NCI-H82 treated with DMSO at 0.1 percent for 48 hours (cell line): ENCODE data around the gene C2orf80.
"Not testable (repeated sequence)": the region's sequence is repeated elsewhere in the genome, so short reads cannot be mapped to it uniquely, and the experiment has no call there.

Experiments used
- DNase-seq: peaks from one replicate; lab custom pipeline; 2025; ENCODE audit not compliant: unreplicated experiment; lab: John Stamatoyannopoulos, UW

C2orf80 gene

GRCh38 chr2:208179028-208179609 lies 10.7 kb downstream of the C2orf80 start:
- DNase-seq = no peak

GRCh38 chr2:208175840-208176153 lies 14.0 kb downstream of the C2orf80 start:
- no peak for DNase-seq

- DNase-seq = peak; percentile 97
Measured at GRCh38 chr2:208175069-208175839, 14.6 kb downstream of the C2orf80 start.

- no peak for DNase-seq
Measured at GRCh38 chr2:208174144-208174543, 15.7 kb downstream of the C2orf80 start.

GRCh38 chr2:208172125-208172524 lies 17.7 kb downstream of the C2orf80 start:
- no peak for DNase-seq

- DNase-seq = no peak
Measured at GRCh38 chr2:208164951-208165755, 24.7 kb downstream of the C2orf80 start.

GRCh38 chr2:208163489-208163888 lies 26.3 kb downstream of the C2orf80 start, which contains the start of gene CRYGA:
Gene CRYGA (minus strand): TSS chr2:208163589. CDS start chr2:208163556, 33 bp downstream.
- no peak for DNase-seq

- no peak for DNase-seq
Measured at GRCh38 chr2:208156439-208156838, 33.4 kb downstream of the C2orf80 start.

- DNase-seq = no peak
Measured at GRCh38 chr2:208153156-208153555, 36.7 kb downstream of the C2orf80 start.

- DNase-seq = no peak
Measured at GRCh38 chr2:208150956-208151355, 38.9 kb downstream of the C2orf80 start.

- no peak for DNase-seq
Measured at GRCh38 chr2:208150094-208150493, 39.7 kb downstream of the C2orf80 start.

GRCh38 chr2:208148803-208149202 lies 41.0 kb downstream of the C2orf80 start:
- no peak for DNase-seq

GRCh38 chr2:208147759-208148158 lies 42.1 kb downstream of the C2orf80 start:
- no peak for DNase-seq

- no peak for DNase-seq
Measured at GRCh38 chr2:208147008-208147407, 42.8 kb downstream of the C2orf80 start.

- no peak for DNase-seq
Measured at GRCh38 chr2:208146006-208146405, 43.8 kb downstream of the C2orf80 start, which contains the start of gene CRYGB. Gene CRYGB (minus strand): TSS chr2:208146158. CDS start chr2:208146120, 38 bp downstream.

- DNase-seq = no peak
Measured at GRCh38 chr2:208142925-208143799, 46.7 kb downstream of the C2orf80 start.

- no peak for DNase-seq
Measured at GRCh38 chr2:208142240-208142924, 47.4 kb downstream of the C2orf80 start.

- no peak for DNase-seq
Measured at GRCh38 chr2:208139447-208139846, 50.4 kb downstream of the C2orf80 start.

GRCh38 chr2:208138334-208138733 lies 51.5 kb downstream of the C2orf80 start:
- not testable (repeated sequence) for DNase-seq

GRCh38 chr2:208136716-208137094 lies 53.1 kb downstream of the C2orf80 start:
- no peak for DNase-seq
